UCSD-AML1 (cell line): ENCODE measurements around the gene WNT4.
A peak's percentile ranks its signal among the peaks of the same experiment; 100 is the strongest.

Experiments
- DNase-seq: peaks from one replicate; lab custom pipeline; 2025; ENCODE audit not compliant: unreplicated experiment; lab: John Stamatoyannopoulos, UW

WNT4 gene

GRCh38 chr1:22114083-22115012 lies 28.5 kb downstream of the WNT4 start:
- DNase-seq, result no peak

GRCh38 chr1:22112554-22112953 lies 30.3 kb downstream of the WNT4 start:
- DNase-seq, result no peak

GRCh38 chr1:22111620-22112019 lies 31.3 kb downstream of the WNT4 start:
- DNase-seq, result no peak

GRCh38 chr1:22111115-22111514 lies 31.8 kb downstream of the WNT4 start:
- no peak for DNase-seq

GRCh38 chr1:22110016-22110415 lies 32.9 kb downstream of the WNT4 start:
- no peak for DNase-seq

- no peak for DNase-seq
Observed at GRCh38 chr1:22108339-22109105, 34.4 kb downstream of the WNT4 start.

- no peak for DNase-seq
Observed at GRCh38 chr1:22107126-22107525, 35.8 kb downstream of the WNT4 start.

- DNase-seq, result no peak
Observed at GRCh38 chr1:22105611-22106207, 37.2 kb downstream of the WNT4 start.

GRCh38 chr1:22104865-22105437 lies 37.9 kb downstream of the WNT4 start:
- no peak for DNase-seq

- no peak for DNase-seq
Observed at GRCh38 chr1:22104094-22104493, 38.8 kb downstream of the WNT4 start.

- no peak for DNase-seq
Observed at GRCh38 chr1:22102746-22103145, 40.2 kb downstream of the WNT4 start.

- DNase-seq, result no peak
Observed at GRCh38 chr1:22101995-22102394, 40.9 kb downstream of the WNT4 start.

- DNase-seq, result no peak
Observed at GRCh38 chr1:22101199-22101598, 41.7 kb downstream of the WNT4 start.

- DNase-seq, result no peak
Observed at GRCh38 chr1:22100168-22100567, 42.7 kb downstream of the WNT4 start.

- DNase-seq, result no peak
Observed at GRCh38 chr1:22098752-22099151, 44.1 kb downstream of the WNT4 start.

GRCh38 chr1:22096463-22096862 lies 46.4 kb downstream of the WNT4 start:
- no peak for DNase-seq

GRCh38 chr1:22096036-22096435 lies 46.9 kb downstream of the WNT4 start:
- DNase-seq, result no peak

- DNase-seq, result no peak
Observed at GRCh38 chr1:22093513-22093912, 49.4 kb downstream of the WNT4 start.

- DNase-seq, result peak; percentile 28
Observed at GRCh38 chr1:22092026-22092768, 50.7 kb downstream of the WNT4 start.

- DNase-seq, result no peak
Observed at GRCh38 chr1:22090867-22091266, 52.0 kb downstream of the WNT4 start.

GRCh38 chr1:22089787-22090186 lies 53.1 kb downstream of the WNT4 start:
- DNase-seq, result no peak
